ENCODE data around the gene RBFA. TPM values are rescaled to one million over a fixed set of nuclear protein-coding genes. Genes with fewer than 3 reads are reported as not detected.

RBFA gene
- 21.6 and 23.3 TPM in 2 replicates for total RNA-seq

- TF ChIP-seq CTCF (IDR thresholded peaks at IDR 0.05): no peak
- Mint-ChIP-seq H3K36me3 (ENCODE audit: low read depth) (peaks cover 26% of the 10 kb centered on the region), H3K9me3 (peaks cover 7% of the 10 kb centered on the region), H3K27ac (peak within 1 kb of the TSS; percentile 93), H3K27me3 (no peaks in the 10 kb centered on the region), H3K4me3 (peak within 1 kb of the TSS; percentile 90), H3K4me1 (peaks cover 24% of the 10 kb centered on the region)
- ChIA-PET POLR2A (interaction anchor here (0.7 to 3.5 kb wide), 16 partner anchors 41 to 966 kb away, joined by 3 to 48 read pairs (median 4); partner anchors contain the start of genes ADNP2, ATP9B, CTDP1 and SLC66A2), CTCF (no interaction called here)
- peak; percentile 99 for DNase-seq
- ATAC-seq (ENCODE audit: low read depth): peak; percentile 73
- intact Hi-C loops (cut with micrococcal nuclease): loop anchor here (1.0 to 10.0 kb wide), 6 partner anchors 71 to 355 kb away; partner anchors contain the start of genes ADNP2, CTDP1 and KCNG2
Measured at GRCh38 chr18:80034068-80034851, at the start of gene RBFA. Gene RBFA (plus strand): TSS chr18:80034434. CDS start chr18:80034496, 62 bp downstream.

GRCh38 chr18:79985172-79985571 lies 49.1 kb upstream of the RBFA start:
- intact Hi-C loops (cut with micrococcal nuclease): loop anchor here (5.0 kb wide), 1 partner anchor 608 kb away; no protein-coding TSS in a partner anchor
- Mint-ChIP-seq H3K4me3 (no peak overlapping the region), H3K9me3 (no peaks in the 10 kb centered on the region), H3K27me3 (no peaks in the 10 kb centered on the region), H3K27ac (no peak overlapping the region), H3K36me3 (ENCODE audit: low read depth) (peaks cover 44% of the 10 kb centered on the region), H3K4me1 (peaks cover 51% of the 10 kb centered on the region)
- ChIA-PET CTCF (interaction anchor here (1.2 kb wide), 1 partner anchor 11 kb away, joined by 3 read pairs; no protein-coding TSS in a partner anchor), POLR2A (interaction anchor here (0.7 to 5.1 kb wide), 2 partner anchors 48 to 54 kb away, joined by 4 to 48 read pairs; partner anchors contain the start of gene RBFA)
- TF ChIP-seq CTCF (IDR thresholded peaks at IDR 0.05): no peak
- ATAC-seq (ENCODE audit: low read depth): no peak
- DNase-seq: no peak

GRCh38 chr18:79986726-79987125 lies 47.5 kb upstream of the RBFA start:
- Mint-ChIP-seq H3K4me3 (peak overlapping the region; percentile 91), H3K27ac (peak overlapping the region; percentile 77), H3K27me3 (no peaks in the 10 kb centered on the region), H3K36me3 (ENCODE audit: low read depth) (peaks cover 39% of the 10 kb centered on the region), H3K9me3 (no peaks in the 10 kb centered on the region), H3K4me1 (peaks cover 45% of the 10 kb centered on the region)
- no peak for DNase-seq
- CTCF ChIA-PET: no interaction called here
- POLR2A ChIA-PET: interaction anchor here (1.3 to 5.1 kb wide), 3 partner anchors 36 to 306 kb away, joined by 4 to 48 read pairs (median 20); partner anchors contain the start of genes RBFA and SLC66A2
- TF ChIP-seq CTCF (IDR thresholded peaks at IDR 0.05): no peak
- no peak for ATAC-seq (ENCODE audit: low read depth)
- intact Hi-C loops (cut with micrococcal nuclease): loop anchor here (5.0 kb wide), 1 partner anchor 609 kb away; no protein-coding TSS in a partner anchor

GRCh38 chr18:79987566-79987965 lies 46.7 kb upstream of the RBFA start:
- no peak for DNase-seq
- Mint-ChIP-seq H3K27me3 (no peaks in the 10 kb centered on the region), H3K4me3 (peak overlapping the region; percentile 91), H3K36me3 (ENCODE audit: low read depth) (peaks cover 34% of the 10 kb centered on the region), H3K27ac (peak overlapping the region; percentile 77), H3K9me3 (no peaks in the 10 kb centered on the region), H3K4me1 (peaks cover 40% of the 10 kb centered on the region)
- ChIA-PET POLR2A (interaction anchor here (0.6 to 5.1 kb wide), 12 partner anchors 10 to 307 kb away, joined by 3 to 48 read pairs (median 4); partner anchors contain the start of genes ADNP2, HSBP1L1, RBFA and SLC66A2), CTCF (no interaction called here)
- no peak for ATAC-seq (ENCODE audit: low read depth)
- no peak for TF ChIP-seq CTCF (IDR thresholded peaks at IDR 0.05)
- intact Hi-C loops (cut with micrococcal nuclease): loop anchor here (5.0 kb wide), 1 partner anchor 610 kb away; no protein-coding TSS in a partner anchor

GRCh38 chr18:79988071-79988450 lies 46.2 kb upstream of the RBFA start:
- H3K27ac Mint-ChIP-seq: peak overlapping the region; percentile 77
- peak; percentile 78 for ATAC-seq (ENCODE audit: low read depth)
- peaks cover 32% of the 10 kb centered on the region for H3K36me3 Mint-ChIP-seq (ENCODE audit: low read depth)
- H3K27me3 Mint-ChIP-seq: no peaks in the 10 kb centered on the region
- no peaks in the 10 kb centered on the region for H3K9me3 Mint-ChIP-seq
- TF ChIP-seq CTCF (IDR thresholded peaks at IDR 0.05): no peak
- peak overlapping the region; percentile 91 for H3K4me3 Mint-ChIP-seq
- H3K4me1 Mint-ChIP-seq: peaks cover 38% of the 10 kb centered on the region
- intact Hi-C loops (cut with micrococcal nuclease): loop anchor here (1.0 to 5.0 kb wide), 10 partner anchors 23 to 611 kb away; partner anchors contain the start of genes ADNP2, CTDP1 and SLC66A2
- POLR2A ChIA-PET: interaction anchor here (0.6 to 5.1 kb wide), 12 partner anchors 11 to 308 kb away, joined by 3 to 48 read pairs (median 4); partner anchors contain the start of genes ADNP2, HSBP1L1, RBFA and SLC66A2
- CTCF ChIA-PET: no interaction called here
- peak; percentile 75 for DNase-seq

Data from activated B cell treated with CpG ODN at 0.5 μM for 24 hours (primary cell).